HUES6 (cell line): ENCODE results near the gene RILP.

Experiments used
- H3K27ac ChIP-seq: 2 replicates; pipeline ENCODE4 v1.7.0; 2013; ENCODE audit warnings: low read depth, mild to moderate bottlenecking, low read length, inconsistent platforms
- H3K27me3 ChIP-seq: 2 replicates; pipeline ENCODE4 v1.6.1; 2013; ENCODE audit warnings: low read length; ENCODE audit not compliant: control insufficient read depth, insufficient read depth
- H3K36me3 ChIP-seq: 2 replicates; pipeline ENCODE4 v1.6.1; 2013; ENCODE audit warnings: low read length; ENCODE audit not compliant: control insufficient read depth, insufficient read depth
- H3K4me1 ChIP-seq: 2 replicates; pipeline ENCODE4 v1.6.1; 2013; ENCODE audit warnings: low read length; ENCODE audit not compliant: control insufficient read depth, insufficient read depth
- H3K4me3 ChIP-seq: 2 replicates; pipeline ENCODE4 v1.5.1; 2013; ENCODE audit warnings: low read depth, low read length
- H3K9ac ChIP-seq: one replicate; pipeline ENCODE4 v1.6.1; 2013; ENCODE audit warnings: mild to moderate bottlenecking, low read length
- H3K9me3 ChIP-seq: 2 replicates; pipeline ENCODE4 v1.6.1; 2013; ENCODE audit warnings: low read depth, low read length; ENCODE audit not compliant: control insufficient read depth, insufficient read depth

Gene RILP

DNA sequence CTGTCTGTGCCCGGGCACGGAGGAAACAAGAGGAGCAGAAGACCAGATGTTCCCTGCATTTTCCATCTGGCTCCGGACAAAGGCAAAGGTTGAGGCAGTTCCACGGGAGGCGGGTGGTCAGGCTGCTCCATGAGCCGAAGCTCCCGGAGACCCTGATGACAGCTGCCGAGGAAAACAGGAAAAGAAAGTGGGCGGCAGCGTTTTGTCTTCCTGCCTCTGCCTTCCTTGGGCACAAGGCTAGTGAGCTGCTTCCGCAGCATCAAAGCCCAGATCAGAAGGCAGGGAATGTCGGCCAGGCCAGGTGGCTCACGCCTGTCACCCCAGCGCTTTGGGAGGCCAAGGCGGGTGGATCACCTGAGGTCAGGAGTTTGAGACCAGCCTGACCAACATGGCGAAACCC, 37.3 kb downstream of the RILP start:
- Histone ChIP-seq H3K27ac (no peak overlapping the region), H3K9ac (no peak overlapping the region), H3K4me3 (no peak overlapping the region), H3K36me3 (peaks cover 14% of the 10 kb centered on the region), H3K9me3 (no peaks in the 10 kb centered on the region), H3K4me1 (peaks cover 1% of the 10 kb centered on the region; the same call in 1 of the 2 replicates), H3K27me3 (no peaks in the 10 kb centered on the region)

DNA sequence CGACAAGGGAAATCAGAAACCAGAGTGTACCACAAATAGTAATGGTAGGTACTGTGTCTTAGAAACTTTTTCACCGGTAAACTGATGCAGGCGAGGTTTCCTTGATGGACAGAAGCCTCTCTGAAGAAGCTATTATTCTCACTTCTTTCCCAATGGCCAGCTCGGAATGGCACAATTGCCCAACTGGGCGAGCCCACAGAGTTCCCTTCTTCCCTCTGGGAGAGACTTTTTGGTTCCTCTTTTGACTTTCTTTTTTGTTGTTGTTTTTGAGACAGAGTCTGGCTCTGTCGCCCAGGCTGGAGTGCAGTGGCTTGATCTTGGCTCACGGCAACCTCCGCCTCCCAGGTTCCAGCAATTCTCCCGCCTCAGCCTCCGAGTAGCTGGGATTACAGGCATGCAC, 38.0 kb downstream of the RILP start:
- peaks cover 3% of the 10 kb centered on the region; the same call in 1 of the 2 replicates for H3K4me1 ChIP-seq
- no peaks in the 10 kb centered on the region for H3K27me3 ChIP-seq
- H3K27ac ChIP-seq = no peak overlapping the region
- no peaks in the 10 kb centered on the region for H3K9me3 ChIP-seq
- H3K4me3 ChIP-seq = no peak overlapping the region
- H3K36me3 ChIP-seq = peaks cover 14% of the 10 kb centered on the region
- H3K9ac ChIP-seq = no peak overlapping the region

DNA sequence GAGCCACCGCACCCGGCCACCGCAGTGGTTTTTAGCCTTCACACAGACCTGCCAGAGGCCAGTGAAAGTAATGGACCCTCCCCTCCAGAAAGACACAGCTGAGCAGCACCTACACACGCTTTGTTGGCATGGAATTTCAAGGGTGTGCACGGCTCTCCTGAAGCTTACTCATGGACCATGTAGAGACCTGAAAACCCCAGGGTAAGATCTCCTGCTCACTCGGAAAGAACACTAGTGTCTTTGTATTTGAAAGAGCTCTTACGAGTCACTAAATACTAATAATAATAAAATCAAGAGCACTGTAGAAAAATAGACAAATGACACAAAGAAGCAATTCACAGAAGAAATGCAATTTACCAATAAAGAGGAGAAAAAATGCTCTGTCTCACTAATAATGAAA, 41.0 kb downstream of the RILP start:
- Histone ChIP-seq H3K9ac (no peak overlapping the region), H3K9me3 (no peaks in the 10 kb centered on the region), H3K4me3 (no peak overlapping the region), H3K36me3 (peaks cover 8% of the 10 kb centered on the region; the same call in 1 of the 2 replicates), H3K27me3 (no peaks in the 10 kb centered on the region), H3K4me1 (peaks cover 18% of the 10 kb centered on the region; the same call in 1 of the 2 replicates), H3K27ac (no peak overlapping the region)

DNA sequence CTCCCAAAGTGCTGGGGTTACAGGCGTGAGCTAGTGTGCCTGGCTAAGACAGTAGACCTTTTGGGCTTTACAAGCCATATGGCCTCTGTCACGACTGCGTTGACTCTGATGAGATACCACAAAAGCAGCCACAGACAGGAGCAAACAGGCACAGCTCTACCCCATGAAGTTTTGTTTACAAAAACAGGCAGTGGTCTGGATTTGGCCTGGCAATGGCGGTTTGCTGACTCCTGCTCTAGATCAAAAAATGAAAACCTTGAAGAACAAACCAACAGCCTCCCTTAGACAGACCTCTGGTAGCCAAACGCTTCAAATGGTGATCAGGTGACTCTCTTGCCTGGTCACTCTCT, 41.7 kb downstream of the RILP start:
- peaks cover 18% of the 10 kb centered on the region; the same call in 1 of the 2 replicates for H3K4me1 ChIP-seq
- peaks cover 5% of the 10 kb centered on the region; the same call in 1 of the 2 replicates for H3K36me3 ChIP-seq
- H3K27ac ChIP-seq = no peak overlapping the region

DNA sequence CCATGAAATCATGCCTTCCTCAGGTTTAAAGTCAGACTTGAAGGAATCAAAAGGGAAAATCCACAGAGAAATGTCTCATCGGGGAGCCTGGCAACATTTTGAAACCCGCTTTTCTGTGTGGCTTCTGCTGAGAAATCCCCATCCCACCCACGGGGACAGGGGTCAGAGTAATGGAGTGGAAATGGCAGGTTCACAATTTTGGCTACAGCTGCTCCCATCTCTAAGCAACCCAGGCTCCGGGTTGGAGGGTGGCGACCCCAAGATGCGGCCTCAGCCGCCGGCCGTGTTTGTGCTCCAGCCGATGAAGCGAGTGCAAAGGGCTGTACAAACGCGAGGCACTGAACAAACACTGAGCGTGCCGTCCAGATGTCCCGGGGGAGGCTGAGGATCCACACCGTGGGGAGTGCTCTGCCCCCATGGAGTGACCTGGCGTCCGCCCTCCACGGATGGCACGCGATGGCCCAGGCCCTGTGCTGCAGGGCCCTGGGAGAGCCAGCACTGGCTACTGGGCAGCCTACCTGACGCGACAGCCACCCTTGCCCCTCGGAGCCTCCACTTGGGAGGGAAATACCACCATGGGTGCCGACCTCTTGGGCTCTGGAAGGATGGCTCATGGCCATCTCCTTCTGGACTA, 43.2 kb downstream of the RILP start:
- Histone ChIP-seq H3K36me3 (no peaks in the 10 kb centered on the region), H3K4me3 (no peak overlapping the region), H3K27me3 (no peaks in the 10 kb centered on the region), H3K4me1 (peaks cover 18% of the 10 kb centered on the region; the same call in 1 of the 2 replicates), H3K27ac (no peak overlapping the region), H3K9me3 (peaks cover 5% of the 10 kb centered on the region), H3K9ac (no peak overlapping the region)

More for the DNA sequence above, 41.7 kb downstream of the RILP start:
- Histone ChIP-seq H3K27me3 (no peaks in the 10 kb centered on the region), H3K4me3 (no peak overlapping the region), H3K9ac (no peak overlapping the region), H3K9me3 (no peaks in the 10 kb centered on the region)

DNA sequence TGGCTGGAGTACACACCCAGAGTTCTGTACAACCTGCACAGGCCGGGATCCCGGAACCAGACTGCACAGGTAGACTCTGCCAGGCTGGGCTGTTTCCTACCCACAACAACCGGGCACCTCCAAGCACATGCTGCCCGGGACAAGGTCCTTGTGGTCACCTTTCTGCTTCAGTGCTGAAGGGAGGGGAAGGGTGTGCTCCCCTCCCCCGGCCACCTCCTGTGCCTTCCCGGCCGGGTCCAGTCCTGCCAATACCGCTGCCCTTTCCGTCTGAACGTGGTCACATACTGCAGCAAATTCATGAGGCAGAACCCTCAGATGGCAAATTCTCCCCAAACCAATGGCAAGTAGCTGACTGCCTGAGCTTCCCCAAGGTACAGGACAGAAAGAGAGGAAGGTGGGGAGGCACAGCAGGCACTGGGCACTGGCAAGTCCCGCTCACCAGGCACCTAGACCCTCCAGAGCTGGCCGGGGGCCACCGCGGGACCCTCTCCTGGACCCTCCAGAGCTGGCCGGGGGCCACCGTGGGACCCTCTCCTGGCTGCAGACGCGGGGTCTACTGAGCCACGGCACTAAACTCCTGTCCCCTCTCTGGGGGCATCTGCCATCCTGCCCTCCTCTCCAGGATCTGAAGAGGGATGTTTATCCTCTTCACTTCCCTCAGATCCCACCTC, 43.9 kb downstream of the RILP start:
- Histone ChIP-seq H3K27ac (no peak overlapping the region), H3K9ac (no peak overlapping the region), H3K9me3 (peaks cover 10% of the 10 kb centered on the region), H3K4me3 (no peak overlapping the region), H3K36me3 (no peaks in the 10 kb centered on the region), H3K4me1 (peaks cover 18% of the 10 kb centered on the region; the same call in 1 of the 2 replicates), H3K27me3 (no peaks in the 10 kb centered on the region)

DNA sequence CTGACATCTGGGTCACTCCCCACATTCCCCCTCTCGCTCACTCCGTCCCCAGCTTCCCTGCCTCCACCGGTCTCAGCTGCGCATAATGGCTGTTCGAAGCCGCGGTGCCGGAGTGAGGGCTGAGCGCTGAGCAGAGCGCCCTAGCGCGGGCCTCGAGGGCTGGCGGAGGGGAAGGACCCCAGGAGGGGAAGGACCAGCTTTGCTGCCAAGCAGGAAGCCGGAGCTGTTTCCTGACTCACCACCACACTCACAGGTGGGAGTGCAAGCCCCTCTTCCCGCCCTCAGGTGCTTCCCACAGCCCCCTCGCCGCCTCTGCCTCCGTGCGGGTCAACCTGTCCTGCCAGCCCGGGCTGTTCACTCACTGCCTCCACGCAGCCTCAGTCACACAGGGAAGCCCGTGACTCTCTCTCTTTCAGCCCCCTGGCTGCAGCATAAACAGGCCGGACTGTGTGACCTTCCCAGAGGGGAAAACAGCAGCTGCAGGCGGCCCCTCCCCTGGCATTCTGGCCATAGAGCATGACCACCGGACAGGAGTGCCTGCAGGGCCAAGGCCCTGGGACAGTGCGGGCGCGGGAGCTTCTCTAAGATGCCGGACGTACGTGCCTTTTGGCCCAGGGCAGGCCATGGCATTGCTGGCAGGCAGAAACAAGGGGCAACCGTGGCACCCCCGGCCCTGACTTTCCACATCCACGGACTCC, 44.7 kb downstream of the RILP start:
- peaks cover 10% of the 10 kb centered on the region for H3K9me3 ChIP-seq
- no peak overlapping the region for H3K9ac ChIP-seq

DNA sequence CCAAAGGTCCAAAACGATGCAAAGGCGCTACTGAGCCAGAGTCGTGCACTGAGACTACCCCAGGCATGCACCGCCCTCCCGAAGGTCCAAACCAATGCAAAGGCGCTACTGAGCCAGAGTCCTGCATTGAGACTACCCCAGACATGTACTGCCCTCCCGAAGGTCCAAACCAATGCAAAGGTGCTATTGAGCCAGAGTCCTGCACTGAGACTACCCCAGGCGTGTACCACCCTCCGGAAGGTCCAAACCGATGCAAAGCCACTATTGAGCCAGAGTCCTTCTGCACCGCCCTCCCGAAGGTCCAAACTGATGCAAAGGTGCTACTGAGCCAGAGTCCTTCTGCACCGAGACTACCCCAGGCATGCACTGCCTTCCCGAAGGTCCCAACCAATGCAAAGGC, 48.1 kb downstream of the RILP start:
- Histone ChIP-seq H3K27me3 (no peaks in the 10 kb centered on the region), H3K9me3 (peaks cover 10% of the 10 kb centered on the region), H3K9ac (no peak overlapping the region), H3K27ac (no peak overlapping the region), H3K4me1 (peaks cover 15% of the 10 kb centered on the region; the same call in 1 of the 2 replicates), H3K4me3 (no peak overlapping the region), H3K36me3 (no peaks in the 10 kb centered on the region)

More for the DNA sequence above, 44.7 kb downstream of the RILP start:
- Histone ChIP-seq H3K27me3 (no peaks in the 10 kb centered on the region), H3K27ac (no peak overlapping the region; the same call in 1 of the 2 replicates), H3K4me1 (peaks cover 18% of the 10 kb centered on the region; the same call in 1 of the 2 replicates), H3K36me3 (no peaks in the 10 kb centered on the region), H3K4me3 (no peak overlapping the region)

DNA sequence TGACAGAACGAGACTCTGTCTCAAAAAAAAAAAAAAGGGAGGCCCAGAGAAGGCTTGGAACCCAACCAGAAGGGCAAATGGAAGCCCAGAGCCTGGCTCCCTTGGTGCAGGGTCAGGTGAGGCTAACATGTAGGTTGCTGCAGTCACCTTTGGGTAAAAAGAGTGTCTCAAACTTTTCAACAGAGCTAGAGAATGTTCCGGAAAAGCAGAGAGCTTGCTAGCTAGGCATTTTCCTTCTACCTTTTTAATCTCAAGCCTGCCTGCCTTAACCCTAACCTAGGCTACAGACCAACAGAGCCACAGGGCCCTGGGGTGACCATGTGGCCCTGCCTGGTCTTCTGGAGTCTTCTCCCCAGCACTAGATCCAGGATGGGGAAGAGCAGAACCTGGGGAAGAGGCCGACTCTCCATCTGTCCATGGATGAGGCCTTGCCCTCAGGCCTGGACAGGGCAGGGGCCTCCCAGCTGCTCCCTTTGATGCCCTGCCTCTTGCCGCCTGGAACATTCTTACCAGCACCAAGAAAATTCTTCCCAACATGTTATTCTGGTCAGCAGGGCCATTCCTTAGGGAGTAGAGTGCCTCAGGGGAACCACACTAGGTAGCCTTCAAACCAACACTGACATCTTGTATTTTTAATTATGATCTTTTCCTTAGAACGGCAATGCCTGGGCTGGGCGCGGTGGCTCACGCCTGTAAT, 51.1 kb downstream of the RILP start:
- H3K4me1 ChIP-seq = no peaks in the 10 kb centered on the region
- H3K9ac ChIP-seq = no peak overlapping the region
- H3K27ac ChIP-seq = no peak overlapping the region
- no peaks in the 10 kb centered on the region for H3K27me3 ChIP-seq
- H3K36me3 ChIP-seq = no peaks in the 10 kb centered on the region
- H3K9me3 ChIP-seq = peaks cover 10% of the 10 kb centered on the region
- no peak overlapping the region for H3K4me3 ChIP-seq

DNA sequence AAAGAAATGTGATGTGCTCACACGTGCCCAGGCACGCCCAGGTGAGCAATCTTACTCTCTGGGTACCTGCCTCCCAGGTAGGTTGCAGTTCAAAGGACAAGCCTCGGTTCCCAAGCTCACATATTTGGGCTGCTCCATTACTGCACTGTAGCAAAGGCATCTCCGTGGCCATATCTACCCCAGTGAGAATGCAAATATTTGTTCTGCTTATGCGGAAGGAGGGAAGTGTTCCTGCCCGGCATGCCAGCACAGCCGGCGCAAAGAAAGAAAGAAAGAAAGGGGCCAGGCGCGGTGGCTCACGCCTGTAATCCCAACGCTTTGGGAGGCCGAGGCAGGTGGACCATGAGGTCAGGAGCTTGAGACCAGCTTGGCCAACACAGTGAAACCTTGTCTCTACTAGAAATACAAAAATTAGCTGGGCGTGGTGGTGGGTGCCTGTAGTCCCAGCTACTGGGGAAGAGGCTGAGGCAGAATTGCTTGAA, 51.8 kb downstream of the RILP start:
- H3K4me3 ChIP-seq = no peak overlapping the region
- no peaks in the 10 kb centered on the region for H3K27me3 ChIP-seq
- H3K9me3 ChIP-seq = peaks cover 10% of the 10 kb centered on the region
- H3K4me1 ChIP-seq = peaks cover 5% of the 10 kb centered on the region; the same call in 1 of the 2 replicates
- H3K9ac ChIP-seq = no peak overlapping the region
- H3K36me3 ChIP-seq = no peaks in the 10 kb centered on the region; the same call in 1 of the 2 replicates
- H3K27ac ChIP-seq = no peak overlapping the region
